GM19395 (cell line): ENCODE data around the gene SQSTM1.

ENCODE experiments used
- ATAC-seq: cut with Tn5 transposase; IDR thresholded peaks from one replicate; pipeline ENCODE4 v1.9.1; 2021; ENCODE audit warnings: mild to moderate bottlenecking, moderate library complexity; ENCODE audit not compliant: unreplicated experiment

SQSTM1 gene

DNA sequence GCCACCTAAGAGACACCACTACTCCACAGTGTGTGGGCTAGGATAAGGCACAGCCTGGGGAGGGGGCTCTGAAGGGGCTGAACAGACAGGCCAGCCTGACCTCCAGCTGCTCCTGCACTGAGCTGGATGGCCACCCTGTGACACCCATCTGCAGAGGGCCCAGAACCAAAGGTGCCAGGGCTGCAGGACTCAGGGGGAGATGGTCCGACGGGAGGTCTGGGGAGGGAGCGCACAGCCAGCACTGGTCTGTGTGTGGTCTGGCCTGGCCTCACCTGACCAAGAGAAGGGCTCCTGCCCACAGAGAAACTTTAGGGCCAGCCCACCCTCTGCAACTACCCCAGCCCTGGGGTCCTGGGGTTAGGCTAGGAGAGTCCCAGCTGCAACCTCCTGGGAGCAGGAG is 26.1 kb upstream of the SQSTM1 start:
- ATAC-seq = no peak

DNA sequence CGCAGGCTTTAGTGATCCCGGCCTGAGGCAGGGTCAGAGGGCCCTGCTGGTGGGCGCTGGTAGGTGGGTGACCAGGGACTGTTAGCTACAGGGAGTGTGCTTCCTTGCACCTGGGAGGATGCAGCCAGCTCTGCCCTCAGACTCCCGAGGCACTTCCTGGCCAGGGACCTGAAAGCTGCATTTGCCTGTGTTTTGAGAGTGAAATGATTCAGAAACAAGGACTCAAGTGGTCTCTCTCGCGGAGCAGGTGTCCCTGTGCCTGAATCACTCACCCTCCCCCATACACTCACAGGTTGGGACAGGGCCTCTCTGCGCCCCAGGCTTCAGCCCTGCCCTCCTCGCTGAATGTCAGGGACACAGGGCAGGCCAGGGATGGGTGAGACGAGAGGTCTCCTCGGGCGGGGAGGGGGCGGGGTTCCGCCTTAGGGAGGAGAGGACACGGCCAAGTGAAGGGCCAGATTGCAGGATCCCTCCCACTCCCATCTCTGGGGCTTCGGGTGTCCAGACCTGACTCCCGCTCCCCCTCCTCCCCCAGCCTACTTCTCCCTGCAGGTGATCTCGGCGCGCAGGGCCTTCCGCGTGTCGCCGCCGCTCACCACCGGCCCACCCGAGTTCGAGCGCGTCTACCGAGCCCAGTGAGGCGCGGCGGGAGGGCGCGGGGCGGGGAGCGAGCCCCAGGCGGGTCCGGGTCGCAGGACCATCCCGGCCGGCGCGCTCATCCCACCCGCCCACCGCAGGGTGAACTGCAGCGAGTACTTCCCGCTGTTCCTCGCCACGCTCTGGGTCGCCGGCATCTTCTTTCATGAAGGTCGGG is 25.4 kb upstream of the SQSTM1 start:
- ATAC-seq = peak; percentile 4

DNA sequence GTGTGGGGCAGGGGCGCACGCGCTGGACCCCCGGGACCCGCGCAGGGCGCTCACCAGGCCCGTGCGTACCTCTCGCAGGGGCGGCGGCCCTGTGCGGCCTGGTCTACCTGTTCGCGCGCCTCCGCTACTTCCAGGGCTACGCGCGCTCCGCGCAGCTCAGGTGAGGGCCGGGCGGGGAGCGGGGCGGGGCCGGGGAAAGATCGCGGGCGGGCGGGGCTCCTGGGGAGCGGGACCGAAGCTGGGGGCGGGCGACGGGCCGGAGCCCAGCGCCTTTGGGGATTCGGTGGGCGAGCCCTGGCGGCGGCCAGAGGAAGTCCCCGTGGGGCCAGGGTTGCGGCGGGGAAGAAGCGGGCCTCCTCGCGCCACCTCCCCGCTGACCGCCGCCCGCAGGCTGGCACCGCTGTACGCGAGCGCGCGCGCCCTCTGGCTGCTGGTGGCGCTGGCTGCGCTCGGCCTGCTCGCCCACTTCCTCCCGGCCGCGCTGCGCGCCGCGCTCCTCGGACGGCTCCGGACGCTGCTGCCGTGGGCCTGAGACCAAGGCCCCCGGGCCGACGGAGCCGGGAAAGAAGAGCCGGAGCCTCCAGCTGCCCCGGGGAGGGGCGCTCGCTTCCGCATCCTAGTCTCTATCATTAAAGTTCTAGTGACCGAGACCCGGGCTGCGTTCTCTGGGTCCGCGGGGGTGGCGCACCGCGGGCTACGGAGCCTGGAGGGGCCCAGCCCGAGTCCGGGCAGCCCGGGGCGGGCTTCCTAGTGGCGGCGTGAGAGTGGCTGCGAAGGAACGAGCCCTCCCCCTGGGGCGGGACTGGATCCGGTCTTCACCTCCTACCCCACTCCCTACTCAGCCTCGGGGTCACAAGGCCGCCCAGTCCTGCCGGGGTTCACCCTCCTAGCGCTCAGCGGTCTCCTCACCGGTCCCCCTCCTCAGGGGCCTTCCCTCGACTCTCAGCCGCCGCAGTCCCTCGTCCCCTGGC is 24.6 kb upstream of the SQSTM1 start:
- ATAC-seq = peak; percentile 72

DNA sequence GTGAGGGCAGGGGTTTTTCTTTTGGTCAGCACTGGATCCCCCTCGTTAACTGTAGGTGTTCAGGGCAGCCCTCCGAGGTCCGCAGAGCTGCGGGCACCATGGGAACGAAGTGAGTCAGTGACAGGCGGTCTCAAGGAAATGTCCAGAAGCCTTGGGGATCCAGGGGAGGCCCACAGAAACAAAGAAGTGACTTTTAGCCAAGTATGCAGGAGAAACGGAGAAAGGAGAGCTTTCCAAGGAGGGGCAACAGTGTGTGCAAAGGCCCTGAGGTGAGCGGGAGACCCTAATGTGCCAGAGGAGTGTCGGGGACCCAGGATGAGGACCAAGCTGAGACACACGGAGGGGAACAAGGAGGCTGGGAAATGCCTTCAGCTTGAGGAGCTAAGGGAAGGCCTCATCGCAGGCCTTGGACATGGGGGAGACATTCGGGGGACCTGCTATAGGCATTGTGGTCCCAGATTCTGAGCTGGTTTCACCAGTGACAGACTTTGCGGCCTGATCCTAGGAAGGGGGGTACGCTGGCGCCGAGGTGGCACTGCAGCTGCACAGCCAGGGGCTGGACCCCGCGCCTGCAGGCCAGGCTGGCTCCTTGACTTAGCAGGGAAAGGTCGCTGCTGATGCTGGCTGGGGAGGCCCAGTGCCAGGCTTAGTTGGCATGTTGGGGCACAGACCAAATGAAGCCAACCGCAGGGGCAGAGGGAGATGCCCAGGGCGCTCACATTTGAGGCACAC is 23.7 kb upstream of the SQSTM1 start:
- no peak for ATAC-seq

DNA sequence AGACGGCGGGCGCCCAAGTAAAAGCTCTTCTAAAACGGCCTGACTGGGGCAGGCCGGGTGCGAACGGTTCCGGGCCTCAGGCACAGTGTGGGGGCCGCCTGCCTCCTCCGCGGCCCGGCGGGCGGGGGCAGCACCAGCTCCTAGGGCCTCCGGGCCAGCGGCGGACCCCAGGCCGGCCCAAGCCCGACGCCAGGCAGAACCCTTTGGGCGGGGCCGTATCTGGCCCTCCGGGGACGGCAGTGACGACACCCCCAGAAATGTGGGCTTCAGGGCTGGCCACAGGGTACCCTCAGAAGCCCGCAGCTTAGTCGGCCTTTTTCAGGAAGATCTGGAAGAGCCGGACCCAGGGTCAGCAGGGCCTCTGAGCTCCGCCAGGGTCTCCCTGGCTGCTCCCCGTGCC is 23.0 kb upstream of the SQSTM1 start:
- no peak for ATAC-seq

DNA sequence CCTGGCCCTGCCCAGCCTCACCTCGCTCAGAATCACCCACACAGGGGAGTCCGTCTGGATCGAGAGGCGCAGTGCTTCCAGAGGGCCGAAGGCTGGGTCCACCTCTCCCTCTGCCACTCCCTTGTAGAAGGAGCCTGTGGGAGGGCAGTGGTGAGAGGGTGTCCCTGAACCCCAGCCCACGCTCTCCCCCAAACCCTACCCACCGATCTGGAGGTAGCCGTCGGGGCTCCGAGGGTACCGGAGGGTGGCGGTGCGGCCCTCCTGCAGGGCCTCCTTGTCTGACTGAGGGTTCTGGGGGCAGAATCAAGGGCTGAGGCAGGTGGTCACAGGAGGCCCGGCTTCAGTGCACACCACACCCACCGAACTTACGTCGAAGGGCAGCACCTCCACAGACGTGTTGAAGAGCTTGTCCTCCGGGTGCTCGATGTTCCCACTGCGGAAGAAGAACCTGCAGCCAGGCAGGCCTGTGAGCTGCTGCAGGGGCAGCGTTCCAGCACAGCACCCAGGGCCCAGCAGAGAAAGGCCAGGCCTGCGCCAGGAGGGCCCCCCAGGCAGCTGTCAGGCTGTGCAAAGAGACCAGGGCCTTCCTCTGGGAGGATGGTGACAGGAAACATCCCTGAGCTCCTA is 22.4 kb upstream of the SQSTM1 start:
- no peak for ATAC-seq

DNA sequence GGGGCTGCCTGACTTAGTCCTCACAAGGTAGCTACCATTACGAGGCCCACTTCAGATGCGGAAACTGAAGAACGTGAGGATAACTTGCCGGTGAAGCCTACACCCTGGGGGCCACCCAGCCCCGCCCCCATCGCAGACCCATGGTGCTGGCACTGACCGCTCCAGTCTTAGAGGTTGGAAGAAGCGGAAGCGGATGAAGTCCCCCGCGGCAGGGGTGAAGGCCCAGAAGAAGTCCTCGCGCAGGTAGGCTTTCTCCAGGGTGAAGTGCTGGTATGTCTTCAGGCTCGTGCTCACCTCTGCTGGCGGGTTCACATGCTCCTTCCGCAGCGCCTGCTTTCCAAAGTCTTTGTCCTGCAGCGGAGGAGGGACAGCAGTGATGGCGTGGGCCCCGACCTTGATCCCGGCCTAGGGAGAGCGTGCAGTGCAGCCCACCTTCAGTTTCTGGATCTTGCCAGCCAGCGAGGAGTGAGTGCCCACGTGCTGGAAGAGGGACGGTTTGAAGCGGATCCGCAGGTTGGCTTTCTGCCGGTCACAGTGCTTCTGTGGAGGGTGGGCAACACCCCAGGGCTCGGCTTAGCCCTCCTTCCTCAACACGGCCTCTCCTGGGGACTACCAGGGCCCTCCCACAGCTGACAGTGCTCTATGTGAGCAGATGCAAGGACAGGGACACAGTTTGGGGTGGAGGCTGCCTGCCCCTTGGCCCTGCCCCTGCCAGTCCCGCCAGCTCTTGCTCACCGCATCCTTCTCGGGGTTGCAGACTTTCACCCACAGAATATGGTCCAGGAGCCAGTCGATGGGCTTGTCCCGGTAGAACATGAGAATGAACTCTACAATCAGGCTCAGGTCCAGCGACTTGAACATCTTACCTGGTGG is 21.7 kb upstream of the SQSTM1 start:
- ATAC-seq = no peak

DNA sequence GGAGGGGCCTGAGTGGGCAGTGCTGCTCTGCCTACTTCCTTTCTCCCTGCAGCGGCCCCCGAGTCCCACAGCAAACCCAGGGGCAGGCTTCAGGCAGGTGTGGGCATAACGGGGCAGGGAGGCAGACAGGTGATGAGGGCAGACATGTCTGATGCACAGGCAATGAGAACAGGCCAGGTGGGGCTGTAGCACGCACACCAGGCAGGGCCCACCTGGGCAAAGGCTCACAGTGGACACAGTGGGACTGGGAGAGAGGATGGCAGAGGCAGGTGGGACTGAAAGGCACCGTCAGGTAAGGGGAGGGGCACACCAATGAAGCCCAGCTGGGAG is 21.1 kb upstream of the SQSTM1 start:
- no peak for ATAC-seq

DNA sequence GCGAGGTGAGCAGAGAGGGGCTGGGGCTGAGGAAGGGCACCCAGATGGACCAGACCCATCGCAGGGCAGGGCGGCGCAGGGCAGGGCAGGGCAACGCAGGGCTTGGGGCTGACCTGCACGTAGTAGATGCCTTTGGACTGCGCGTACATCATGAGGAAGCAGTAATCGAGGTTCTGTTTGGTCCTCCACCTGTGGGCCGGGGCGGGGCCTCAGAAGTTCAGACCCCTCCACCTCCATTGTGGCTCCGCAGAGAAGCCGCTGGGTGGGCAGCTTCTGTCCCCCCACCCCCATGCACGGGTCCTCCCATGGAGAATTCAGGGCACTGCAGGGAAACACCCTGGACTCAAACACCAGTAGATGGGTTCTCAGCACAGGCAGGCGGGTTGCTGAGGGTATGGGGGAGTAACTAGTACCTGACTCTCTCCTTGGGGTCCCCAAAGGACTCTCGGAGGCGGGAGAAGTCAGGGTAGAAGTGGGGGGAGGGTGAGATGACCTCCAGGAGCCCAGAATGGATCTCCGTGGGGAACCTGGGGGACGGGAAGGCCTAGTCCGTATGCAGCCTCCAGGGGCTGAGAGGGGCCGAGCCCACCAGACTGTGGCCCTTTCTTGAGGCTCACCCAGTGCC is 20.5 kb upstream of the SQSTM1 start:
- no peak for ATAC-seq

DNA sequence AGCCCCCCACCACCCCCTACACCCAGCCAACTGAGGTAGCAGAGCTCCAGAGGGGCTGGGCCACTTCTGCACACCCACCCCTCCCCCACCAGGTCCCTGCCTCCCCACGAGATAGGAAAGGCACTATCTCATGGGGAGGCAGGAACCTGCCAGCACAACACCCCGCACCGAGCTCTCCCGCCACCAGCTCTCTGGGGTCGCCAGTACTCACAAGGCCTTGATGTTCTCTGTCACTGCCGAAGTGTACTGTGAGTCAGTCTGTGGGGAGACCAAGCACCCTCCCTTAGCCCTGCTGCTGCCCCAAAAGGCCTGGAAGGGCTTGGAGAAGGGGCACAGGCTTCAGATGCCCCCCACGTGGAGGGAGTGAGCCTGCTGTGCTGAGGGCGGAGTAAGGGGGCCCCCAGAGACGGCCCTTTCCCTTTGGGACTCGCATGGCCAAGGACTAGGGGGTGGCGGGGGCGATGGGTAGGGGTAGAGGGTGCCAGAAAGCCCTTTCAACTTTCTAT is 20.0 kb upstream of the SQSTM1 start:
- no peak for ATAC-seq

DNA sequence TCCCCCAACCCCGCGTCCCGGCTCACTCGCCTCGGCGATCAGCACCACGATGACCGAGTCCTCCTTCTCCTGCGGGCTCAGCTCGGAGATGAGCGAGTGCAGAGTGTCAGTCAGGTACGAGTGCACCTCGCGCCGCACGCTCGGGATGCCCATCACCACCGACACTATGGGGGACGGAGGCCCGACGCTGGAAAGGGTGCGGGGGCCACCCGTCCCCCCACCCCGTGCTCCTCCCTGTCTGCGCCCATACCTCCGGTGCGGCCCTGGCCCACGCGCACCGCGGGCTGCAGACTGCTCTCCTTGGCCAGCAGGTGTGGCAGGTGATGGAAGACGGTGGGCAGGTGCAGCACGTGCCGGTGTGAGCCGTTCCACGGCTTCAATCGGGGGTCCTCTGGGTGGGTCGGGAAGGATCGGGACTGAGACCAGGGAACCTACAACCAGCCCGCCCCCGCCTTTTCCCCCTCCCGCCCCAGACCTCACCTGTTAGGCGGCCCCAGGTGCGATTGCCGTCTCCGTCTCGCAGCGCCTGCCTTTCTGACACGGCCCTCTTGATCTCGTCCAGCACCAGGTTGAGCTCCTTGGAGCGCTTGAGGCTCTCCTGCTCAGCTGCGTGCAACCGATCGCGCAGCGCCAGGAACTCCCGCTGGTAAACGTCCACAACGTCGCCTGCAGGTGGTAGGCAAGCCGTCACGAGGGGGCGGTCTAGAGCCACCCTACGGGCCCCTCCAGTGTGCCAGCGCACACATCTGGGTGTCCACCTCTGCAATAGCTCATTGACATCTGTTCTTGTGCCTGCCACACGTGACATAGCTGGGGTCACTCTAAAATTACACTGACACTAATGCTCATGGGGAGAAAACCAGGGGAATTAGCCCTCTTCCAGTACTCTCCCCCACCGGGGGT is 19.1 kb upstream of the SQSTM1 start:
- ATAC-seq = peak; percentile 30

DNA sequence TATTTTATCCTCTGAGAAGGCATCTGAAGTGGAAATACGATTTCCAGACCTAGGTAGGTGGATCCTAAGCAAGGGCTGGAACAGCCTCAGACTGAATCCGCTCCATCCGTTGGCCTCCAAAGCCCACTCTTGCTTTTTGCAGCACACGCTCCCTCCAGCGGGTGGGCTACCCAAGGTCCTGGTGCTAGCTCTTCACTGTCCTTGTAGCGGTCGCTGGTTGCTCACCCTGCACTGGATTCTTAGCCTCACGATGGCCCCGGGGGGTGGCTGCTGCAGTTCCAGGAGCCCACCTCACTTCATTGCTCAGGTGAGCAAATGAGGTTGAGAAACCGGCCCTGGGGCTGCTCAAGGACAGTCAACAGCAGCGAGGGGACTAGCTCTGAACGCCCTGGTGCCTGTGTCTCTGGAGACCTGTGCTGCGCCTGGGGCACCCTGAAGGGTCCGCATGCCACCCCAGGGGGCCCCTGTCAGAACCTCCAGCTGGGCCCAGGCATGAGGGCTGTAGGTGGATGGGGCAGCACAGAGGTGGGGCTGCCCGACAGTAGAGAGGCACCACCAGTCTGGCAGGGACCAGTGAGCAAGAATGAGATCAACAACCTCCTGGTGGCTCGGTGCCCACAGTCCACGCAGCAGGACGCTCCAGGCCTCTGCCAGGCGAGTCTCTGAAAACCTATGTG is 18.4 kb upstream of the SQSTM1 start:
- ATAC-seq = no peak

DNA sequence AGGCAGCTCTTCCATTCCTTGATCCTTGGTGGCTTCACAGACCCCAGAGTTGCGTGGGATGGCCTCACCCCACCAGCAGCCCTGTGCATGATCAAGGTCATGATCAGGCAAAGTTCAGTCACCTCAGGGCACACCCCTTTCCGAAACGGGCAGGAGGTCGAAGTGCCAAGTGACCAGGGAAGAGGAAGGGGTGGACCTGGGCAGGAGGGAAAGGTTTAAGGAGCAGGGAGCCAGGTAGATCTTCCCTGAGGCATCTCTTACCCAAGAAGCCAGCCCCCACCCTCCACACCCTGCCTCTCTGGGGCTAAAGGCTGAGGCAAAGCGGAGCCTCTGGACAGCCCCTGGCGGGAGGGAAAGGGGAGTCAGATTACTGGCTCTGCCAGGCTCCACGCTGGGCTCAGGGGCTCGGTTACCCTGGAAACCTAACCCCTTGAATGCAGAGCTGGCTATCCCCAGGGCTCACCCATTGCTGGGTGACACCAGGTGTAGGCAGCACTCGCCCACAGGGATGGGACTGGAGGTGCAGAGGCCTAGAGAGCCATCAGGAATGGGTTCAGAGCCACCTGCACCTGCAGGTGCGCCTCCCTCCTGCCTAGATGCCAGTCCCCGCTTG is 17.6 kb upstream of the SQSTM1 start:
- ATAC-seq = no peak

DNA sequence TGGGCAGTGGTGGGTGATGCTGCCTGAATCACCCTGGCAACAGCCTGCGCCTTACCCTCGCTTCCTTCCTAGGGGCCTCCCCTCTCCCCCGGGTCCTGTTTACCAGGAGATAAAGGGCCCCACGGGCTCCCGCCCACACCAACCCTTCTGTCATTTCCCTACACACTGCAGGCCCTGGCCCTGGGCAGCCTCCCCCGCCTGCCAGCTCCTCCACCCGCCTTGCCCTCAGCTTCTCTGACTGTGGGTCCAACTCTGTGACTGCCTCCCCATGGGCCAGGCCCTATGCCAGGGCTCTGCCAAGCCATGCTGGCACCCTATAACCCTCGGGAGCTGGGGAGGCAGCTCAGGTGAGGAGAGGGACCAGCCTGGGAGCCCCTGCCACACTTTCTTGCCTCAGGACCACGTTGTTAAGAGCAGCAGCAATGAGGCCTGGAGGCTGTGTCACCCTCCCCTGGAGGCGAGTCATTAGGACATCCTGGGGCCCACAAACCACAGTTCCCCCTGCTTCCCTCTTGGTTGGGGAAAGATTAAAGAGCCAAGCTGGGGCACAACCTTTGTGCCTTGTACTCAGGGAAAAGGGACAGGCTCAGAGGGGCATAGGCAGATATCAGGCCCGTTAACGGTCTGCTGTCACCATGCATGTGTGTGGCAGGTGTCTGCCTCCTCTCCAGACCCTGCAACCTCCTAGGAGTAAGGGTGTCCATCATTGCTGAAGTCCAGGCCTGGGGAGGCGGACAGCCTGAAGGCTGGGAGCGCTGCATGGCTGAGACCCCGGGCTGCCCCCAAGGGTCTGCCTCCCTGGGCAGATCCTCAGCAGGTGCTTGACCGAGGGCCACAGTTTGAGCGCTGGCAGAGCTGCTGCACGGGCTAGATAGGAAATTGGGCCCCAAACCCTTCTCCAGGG is 16.8 kb upstream of the SQSTM1 start:
- no peak for ATAC-seq

DNA sequence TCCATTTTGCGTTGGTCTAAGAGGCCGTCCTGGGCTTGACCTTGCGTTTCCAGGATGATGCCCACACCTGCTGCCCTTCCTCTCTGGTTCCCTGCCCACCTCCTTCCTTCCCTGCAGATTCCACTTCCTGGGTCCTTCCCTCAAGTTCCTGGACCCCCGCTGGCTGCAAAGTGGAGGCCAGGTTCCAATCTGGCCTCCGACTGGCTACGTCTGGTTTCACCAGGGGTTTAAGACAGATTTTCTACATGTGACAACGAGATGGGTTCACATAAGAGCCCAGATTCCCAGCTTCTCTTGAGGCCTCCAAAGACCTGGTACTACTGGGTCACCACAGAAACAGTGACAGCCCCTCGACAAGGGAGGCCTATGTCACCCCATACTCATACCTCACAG is 16.2 kb upstream of the SQSTM1 start:
- ATAC-seq = no peak

DNA sequence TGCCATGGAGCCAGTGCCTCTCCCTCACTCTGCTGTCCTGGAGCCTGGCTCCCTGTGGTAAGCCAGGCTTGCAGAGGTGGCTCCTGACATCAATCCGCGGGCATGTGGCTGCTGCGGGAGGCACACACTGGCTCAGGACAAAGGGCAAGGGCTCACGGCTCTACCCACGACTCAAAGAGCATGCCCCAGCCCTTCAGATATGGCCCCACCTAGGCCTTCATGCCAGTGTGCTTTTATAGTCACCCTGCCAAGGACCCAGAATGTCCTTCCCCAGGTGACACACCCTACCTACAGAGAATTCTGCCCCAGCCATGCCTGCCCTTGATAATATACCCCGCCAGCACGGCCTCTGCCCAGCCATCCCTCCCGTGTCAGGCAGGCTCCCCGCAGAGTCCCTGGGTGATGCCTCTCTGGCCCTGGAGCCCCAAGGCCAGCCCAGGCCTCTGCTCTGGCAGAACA is 15.6 kb upstream of the SQSTM1 start:
- ATAC-seq = no peak
